Omental fat pad (tissue), 4 donors: Measurements from ENCODE around the gene TRIOBP. TPM values are rescaled to one million over a fixed set of nuclear protein-coding genes. Genes with fewer than 3 reads are reported as not detected.

Experiments used
- ATAC-seq: fragments of 150-250 bp; one replicate; pipeline ENCODE4 v1.9.1; 2016; ENCODE audit warnings: mild to moderate bottlenecking, moderate library complexity; ENCODE audit not compliant: low FRiP score
- DNase-seq: peaks from one replicate; pipeline ENCODE4 v3.0.0-alpha.2; 2019; ENCODE audit warnings: low spot score
- CTCF ChIP-seq, 3 donors: fragments of 450-650 bp; IDR thresholded peaks; one replicate each; pipeline ENCODE4 v1.5.1; 2016 to 2017; ENCODE audit warnings: antibody characterized with exemption in 3 of 3, mild to moderate bottlenecking in 3 of 3, moderate library complexity in 2 of 3
- total RNA-seq, 4 donors: library from RNA; depleted of rRNA; stranded (reverse); fragments of >200 nt; gene quantifications; one replicate each; pipeline ENCODE4 v1.1.0, GENCODE V29; 2016

The TRIOBP gene
- total RNA-seq, 4 donors from 2014 or later, result 79.2 to 179 (median 82.8) TPM

- no peak for DNase-seq
- no peak for ATAC-seq
- no peak for TF ChIP-seq CTCF (IDR thresholded peaks at IDR 0.05)
Measured at GRCh38 chr22:37734964-37735451, 38.2 kb downstream of the TRIOBP start.

GRCh38 chr22:37739035-37739434 lies 42.2 kb downstream of the TRIOBP start:
- ATAC-seq (peak; percentile 70), DNase-seq (no peak)
- no peak for TF ChIP-seq CTCF (IDR thresholded peaks at IDR 0.05)

- DNase-seq, result no peak
- ATAC-seq, result no peak
- TF ChIP-seq CTCF (IDR thresholded peaks at IDR 0.05), result no peak
Measured at GRCh38 chr22:37739611-37740049, 42.8 kb downstream of the TRIOBP start.

DNA sequence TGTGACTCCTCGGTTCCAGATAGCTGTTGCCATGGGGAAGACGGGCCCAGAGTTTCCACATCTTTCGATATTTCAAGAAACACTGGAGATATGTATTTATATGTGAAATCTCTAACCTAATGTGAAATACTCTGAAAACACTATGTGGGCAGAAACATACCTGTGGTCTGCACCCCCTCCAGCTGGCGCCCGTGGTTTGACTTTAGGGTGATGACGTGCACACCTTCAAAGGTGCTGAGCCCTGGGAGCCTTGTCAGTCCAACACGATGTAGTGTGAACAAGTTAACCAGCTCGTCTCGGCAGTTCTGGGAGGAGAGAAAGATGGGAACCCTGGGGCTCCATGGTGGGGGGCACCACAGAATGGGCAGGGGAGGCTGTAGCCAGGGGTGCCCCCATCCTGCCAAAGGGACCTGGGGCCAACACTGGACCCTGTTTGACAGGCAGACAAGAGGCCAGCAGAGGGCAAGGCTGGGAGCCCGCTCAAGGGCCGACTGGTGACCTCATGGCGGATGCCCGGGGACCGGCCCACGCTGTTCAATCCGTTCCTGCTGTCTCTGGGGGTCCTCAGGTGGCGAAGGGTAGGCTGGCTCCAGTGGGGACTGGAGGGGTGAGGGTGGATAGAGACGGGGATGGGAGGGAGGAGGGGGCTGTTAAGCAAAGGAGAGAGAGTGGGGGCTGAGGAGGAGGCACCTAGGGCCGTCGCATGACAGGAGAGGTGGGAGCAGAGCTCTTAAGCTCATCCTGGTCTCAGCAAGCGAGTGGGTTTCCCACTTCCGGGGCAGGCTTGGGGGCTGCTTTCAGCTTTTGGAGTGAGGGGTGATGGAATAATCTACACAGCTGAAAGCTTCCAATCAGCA lies 43.8 kb downstream of the TRIOBP start:
- no peak for DNase-seq
- no peak for TF ChIP-seq CTCF (IDR thresholded peaks at IDR 0.05)
- ATAC-seq, result no peak

- TF ChIP-seq CTCF (IDR thresholded peaks at IDR 0.05), result no peak
- ATAC-seq (peak; percentile 45), DNase-seq (peak; percentile 82)
Measured at GRCh38 chr22:37741312-37741795, 44.5 kb downstream of the TRIOBP start.

DNA sequence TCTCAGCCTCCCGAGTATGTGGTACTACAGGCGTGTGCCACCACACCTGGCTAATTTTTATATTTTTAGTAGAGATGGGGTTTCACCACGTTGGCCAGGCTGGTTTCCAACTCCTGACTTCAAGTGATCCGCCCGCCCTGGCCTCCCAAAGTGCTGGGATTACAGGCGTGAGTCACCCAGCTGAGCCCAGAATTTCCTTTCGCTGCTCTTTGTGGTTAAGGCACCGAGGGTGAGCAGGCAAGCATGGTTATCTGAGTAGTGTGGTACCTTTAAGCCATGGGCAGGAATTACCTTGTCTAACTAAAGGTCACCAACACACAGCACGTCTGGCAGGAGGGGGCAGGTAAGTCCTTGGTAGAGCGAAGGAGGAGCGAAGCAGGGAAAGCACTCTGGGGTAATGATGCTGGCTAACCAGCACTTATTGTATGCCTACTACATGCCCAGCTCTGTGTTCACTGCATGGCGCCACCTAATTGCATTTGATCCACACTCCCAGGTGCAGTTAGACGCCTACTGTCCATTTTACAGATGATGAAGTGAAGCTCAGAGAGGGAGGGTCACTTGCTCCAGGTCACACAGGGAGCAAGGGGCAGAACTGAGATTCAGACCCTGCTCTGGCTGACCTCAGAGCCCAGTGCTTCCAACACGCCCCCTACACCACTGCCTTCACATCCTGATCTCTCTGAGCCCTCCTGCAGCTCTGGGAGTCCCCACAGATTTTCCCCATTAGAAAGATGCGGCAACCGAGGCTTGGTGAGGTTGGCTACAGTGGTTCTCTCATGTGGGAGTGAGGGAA lies 45.7 kb downstream of the TRIOBP start:
- DNase-seq (no peak), ATAC-seq (peak; percentile 30)
- TF ChIP-seq CTCF (IDR thresholded peaks at IDR 0.05), result no peak
